Sigmoid colon (tissue), 4 donors: ENCODE data around the gene NDUFB11.

ENCODE experiments used
- POLR2A ChIP-seq, 2 donors: fragments of 450-650 bp; IDR thresholded peaks; one replicate each; pipeline ENCODE4 v1.6.1; 2016; ENCODE audit warnings: antibody characterized with exemption in 2 of 2, mild to moderate bottlenecking in 2 of 2, moderate library complexity in 2 of 2
- POLR2AphosphoS5 ChIP-seq, 4 donors: sonication (generic); formaldehyde crosslinking; IDR thresholded peaks; one replicate each; pipeline ENCODE4 v1.6.1; 2017; ENCODE audit warnings: antibody characterized with exemption in 4 of 4
- TF ChIP-seq, protein P1 (sequence below), 4 experiments: fragments of 450-650 bp in 3 of 4; fragments of 200-600 bp in 1 of 4; IDR thresholded peaks; one replicate each; pipeline ENCODE4 v1.5.1; 2016 to 2019; ENCODE audit warnings: antibody characterized with exemption in 4 of 4, mild to moderate bottlenecking in 3 of 4, moderate library complexity in 2 of 4

- TF ChIP-seq POLR2A (IDR thresholded peaks at IDR 0.05), result no peak
- TF ChIP-seq, protein P1, sequence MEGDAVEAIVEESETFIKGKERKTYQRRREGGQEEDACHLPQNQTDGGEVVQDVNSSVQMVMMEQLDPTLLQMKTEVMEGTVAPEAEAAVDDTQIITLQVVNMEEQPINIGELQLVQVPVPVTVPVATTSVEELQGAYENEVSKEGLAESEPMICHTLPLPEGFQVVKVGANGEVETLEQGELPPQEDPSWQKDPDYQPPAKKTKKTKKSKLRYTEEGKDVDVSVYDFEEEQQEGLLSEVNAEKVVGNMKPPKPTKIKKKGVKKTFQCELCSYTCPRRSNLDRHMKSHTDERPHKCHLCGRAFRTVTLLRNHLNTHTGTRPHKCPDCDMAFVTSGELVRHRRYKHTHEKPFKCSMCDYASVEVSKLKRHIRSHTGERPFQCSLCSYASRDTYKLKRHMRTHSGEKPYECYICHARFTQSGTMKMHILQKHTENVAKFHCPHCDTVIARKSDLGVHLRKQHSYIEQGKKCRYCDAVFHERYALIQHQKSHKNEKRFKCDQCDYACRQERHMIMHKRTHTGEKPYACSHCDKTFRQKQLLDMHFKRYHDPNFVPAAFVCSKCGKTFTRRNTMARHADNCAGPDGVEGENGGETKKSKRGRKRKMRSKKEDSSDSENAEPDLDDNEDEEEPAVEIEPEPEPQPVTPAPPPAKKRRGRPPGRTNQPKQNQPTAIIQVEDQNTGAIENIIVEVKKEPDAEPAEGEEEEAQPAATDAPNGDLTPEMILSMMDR (IDR thresholded peaks at IDR 0.05), result no peak
- TF ChIP-seq POLR2AphosphoS5 (IDR thresholded peaks at IDR 0.05), result no peak
Observed at GRCh38 chrX:47191806-47192401, 47.4 kb upstream of the NDUFB11 start.
